T-helper 2 cell (primary cell): ENCODE results near the gene RAB23.
A peak's percentile ranks its signal among the peaks of the same experiment; 100 is the strongest.

Experiments
- DNase-seq, 5 experiments: peaks; one replicate each; pipeline versions ENCODE4 v3.0.0 to v3.0.0-alpha.2; 2012 to 2022

RAB23 gene

DNA sequence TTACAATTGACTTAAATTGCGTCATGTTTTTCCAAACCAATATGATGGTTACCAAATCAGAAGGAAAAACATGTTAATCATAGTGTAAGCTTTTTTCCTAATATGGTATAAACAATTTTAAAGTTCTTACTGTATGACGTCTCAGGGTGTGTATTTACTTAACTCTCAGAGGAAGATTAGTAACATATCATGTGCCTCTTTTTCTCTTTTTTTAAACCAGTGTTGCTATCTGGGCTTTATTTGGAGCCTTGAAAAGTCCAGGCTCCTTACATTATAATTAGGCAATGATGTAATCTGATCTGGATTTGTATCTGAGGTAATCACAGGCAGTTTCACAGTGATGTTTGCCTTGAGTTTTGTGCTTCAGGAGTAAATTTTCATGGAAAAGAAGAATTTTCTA lies 20.4 kb upstream of the RAB23 start:
- DNase-seq = no peak

- DNase-seq = no peak
These were observed 4.1 kb upstream of the RAB23 start for GRCh38 chr6:57226221-57226620.

DNA sequence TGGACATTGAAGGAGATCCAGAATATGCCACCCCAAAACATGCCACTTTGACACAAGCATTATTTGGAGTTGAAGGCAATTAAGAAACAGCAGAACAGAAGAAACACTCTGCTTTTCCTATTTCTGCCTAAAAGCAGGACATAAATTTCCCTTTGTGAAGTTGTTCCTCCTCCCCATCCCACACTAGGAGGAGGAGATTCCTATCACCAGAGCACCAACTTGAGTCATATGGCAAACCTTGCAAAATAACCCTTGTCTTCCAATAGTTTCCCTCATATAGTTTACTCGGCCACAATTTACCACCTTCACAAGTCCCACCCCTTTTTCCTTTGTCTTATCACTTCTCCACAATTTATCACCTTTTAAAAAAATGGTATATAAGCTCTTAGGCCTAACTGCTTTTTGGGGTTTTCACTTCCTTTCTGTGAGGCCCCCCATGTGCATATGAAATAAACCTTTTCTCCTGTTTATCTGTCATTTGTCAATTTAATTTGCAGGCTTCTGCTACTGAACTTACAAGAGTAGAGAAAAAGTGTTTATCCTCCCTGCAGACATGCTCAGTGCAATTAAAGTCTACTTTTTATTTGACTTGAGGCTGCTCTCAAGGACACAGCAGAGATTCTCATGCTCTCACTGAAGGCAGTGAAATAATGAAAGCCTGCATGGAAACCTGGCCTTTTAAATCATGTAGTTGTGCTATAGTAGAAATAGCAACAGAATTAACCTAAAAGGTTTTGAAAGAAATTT lies 2.8 kb upstream of the RAB23 start:
- DNase-seq = no peak

DNA sequence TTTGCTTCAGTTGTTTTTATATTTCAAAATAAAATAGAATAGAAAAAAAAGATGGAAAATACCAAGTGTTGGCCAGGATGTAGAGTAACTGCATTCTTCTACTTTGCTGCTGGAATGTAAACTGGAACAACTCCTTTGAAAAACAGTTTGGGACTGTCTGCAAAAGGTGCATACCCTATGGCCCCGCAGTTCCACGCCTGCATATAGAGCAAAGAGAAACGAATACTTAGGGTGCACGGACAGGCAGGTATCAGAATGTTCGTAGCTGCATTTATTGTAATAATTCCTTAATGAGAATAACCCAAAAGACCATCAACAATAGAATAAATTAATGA lies 603 bp upstream of the RAB23 start:
- DNase-seq = peak in 2 of 5 experiments; percentile 3 to 12

GRCh38 chr6:57221191-57221935 lies 744 bp downstream of the RAB23 start:
- DNase-seq = peak; percentile 5 to 40 (median 32)

- DNase-seq = no peak
These were observed 1.9 kb downstream of the RAB23 start for GRCh38 chr6:57220083-57220703.

GRCh38 chr6:57217270-57217669 lies 4.8 kb downstream of the RAB23 start:
- DNase-seq = no peak

DNA sequence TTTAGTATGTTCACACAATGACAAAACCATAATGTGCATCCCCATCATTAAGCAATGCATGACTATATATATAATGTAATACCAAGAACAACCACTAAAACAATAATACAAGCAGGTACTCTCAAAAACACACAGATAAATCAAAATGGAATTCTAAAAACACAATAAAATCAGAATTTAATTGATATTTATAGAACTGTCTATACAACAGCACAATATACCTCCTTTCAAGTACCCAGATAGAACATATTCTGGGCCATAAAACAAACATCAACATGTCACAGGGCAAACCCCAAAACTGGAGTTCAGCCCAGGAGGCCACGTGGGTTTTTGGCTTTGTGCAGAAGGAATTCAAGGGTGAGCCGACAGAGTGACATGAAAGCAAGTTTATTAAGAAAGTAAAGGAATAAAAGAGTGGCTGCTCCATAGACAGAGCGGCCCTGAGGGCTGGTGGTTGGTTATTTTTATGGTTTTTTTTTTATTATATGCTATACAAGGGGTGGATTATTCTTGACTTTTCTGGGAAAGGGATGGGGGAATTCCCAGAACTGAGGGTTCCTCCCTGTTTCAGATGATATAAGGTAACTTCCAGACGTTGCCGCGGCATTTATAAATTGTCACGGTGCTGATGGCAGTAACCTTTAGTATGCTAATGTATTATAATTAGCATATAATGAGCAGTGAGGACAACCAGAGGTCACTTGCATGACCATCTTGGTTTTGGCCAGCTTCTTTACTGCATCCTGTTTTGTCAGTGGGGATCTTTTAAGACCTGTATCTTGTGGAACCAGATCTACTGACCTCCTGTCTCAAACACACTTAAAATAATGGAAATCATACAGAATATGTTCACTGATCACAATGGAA lies 5.6 kb downstream of the RAB23 start:
- no peak for DNase-seq

DNA sequence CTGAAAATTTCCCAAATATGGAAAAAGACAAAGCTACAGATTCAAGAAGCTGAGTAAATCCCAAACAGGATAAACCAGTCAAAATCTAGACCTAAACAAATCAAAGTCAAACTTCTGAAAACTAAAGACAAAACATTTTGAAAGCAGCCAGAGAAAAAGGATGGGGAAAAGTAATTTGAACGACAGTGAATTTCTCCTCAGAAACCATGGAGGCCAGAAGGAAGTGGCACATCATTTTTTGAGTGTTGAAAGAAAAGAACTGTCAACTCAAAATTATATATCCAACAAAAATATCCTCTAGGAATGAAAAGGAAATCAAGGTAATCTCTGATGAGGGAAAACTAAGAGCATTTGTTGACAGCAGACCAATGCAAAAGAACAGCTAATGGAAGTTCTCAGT lies 6.8 kb downstream of the RAB23 start:
- DNase-seq = no peak

GRCh38 chr6:57210060-57210459 lies 12.0 kb downstream of the RAB23 start:
- DNase-seq = no peak

- DNase-seq = peak in 1 of 5 experiments; percentile 9
These were observed 13.1 kb downstream of the RAB23 start for GRCh38 chr6:57209030-57209429.

DNA sequence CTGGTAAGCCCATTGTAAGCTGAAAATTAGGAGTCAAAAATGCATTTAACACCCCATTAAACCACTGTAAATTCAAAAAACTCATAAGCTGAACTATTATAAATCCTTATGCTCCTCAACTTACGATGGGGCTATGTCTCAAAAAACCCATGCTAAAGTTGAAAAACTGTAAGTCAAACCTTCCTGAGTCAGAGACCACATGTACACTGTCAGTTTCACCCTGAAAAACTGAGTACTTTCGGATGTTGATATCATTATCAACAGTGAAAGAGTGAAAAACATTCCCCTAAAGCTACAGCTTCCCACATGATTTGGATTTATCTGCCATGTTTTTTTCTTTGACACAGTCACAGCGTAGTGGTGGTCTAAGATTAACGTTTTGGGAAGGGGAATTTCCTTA lies 14.2 kb downstream of the RAB23 start:
- peak in 1 of 5 experiments; percentile 22 for DNase-seq

GRCh38 chr6:57207141-57207540 lies 15.0 kb downstream of the RAB23 start:
- DNase-seq = no peak

DNA sequence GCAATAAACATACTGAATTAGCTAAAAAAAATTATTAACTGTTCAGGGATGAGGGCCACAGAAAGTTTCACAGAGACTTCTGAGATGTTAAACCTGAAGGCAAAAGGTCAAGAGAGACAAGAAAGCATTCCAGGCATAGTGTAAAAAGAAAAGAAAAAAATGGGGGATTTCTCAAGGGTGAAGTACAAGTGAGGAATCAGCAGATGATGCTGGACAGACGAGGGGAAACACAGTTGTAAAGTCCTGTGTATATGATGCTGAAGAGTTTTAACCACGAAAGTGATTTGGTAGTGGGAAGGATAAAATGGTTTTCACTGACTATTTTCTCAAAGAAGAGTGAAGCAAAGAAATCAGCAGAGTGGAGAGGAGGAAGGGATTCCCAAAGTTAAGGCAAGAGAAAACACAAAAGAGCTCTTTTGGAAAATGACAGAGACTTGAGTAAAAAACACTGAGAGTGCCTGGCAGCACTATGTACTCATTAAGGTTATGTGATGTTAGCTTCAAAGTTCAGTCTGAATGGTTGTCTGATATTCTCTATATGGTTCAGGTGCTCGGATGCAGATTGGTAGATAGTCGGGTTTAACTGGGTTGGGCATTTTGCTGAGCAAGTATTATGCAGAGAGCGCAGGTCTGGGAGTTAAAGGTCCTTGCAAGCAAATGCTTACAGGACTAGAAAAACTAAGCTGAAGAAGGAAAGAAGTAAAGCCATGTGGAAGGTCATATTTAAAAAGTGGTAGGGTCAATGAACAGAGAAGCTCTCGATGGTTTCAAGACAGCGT lies 16.4 kb downstream of the RAB23 start:
- DNase-seq = no peak

DNA sequence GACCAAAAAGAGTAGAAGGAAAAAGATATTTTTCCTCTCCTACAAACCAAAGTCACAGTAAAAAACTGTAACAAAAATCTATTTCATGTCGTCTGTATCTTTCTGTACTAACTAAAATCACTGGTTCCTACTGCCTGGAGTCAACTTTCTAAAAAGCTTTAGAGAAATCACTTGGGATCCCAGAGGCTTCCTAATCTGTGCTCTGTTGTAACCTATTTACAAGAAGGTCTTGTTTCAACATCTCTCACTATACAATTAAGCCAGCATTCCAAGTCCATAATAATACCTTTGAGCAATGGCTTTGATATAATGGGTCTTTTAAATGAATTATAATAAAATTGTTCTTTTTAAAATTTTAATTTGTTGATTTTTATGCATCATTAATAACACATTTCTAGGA lies 20.4 kb downstream of the RAB23 start:
- DNase-seq = no peak

- no peak for DNase-seq
These were observed 23.0 kb downstream of the RAB23 start for GRCh38 chr6:57198926-57199636.

DNA sequence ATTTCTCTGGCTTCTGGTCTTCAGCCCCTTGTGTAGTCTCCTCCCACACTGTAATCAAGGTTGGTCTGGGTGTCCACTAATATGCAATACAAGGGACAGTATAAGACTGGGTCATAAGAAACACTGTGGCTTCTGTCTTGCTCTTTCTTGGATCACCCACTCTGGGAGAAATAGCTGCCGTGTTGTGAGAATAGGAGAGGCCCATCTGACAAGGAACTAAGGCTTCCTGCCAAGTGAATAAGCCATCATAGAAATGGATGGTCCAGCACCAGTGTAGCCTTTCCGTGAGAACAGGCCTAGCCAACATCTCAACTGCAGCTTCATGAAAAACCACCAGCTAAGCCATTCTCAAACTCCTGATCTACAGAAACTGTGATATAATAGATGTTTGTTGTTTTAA lies 26.6 kb downstream of the RAB23 start:
- DNase-seq = no peak

DNA sequence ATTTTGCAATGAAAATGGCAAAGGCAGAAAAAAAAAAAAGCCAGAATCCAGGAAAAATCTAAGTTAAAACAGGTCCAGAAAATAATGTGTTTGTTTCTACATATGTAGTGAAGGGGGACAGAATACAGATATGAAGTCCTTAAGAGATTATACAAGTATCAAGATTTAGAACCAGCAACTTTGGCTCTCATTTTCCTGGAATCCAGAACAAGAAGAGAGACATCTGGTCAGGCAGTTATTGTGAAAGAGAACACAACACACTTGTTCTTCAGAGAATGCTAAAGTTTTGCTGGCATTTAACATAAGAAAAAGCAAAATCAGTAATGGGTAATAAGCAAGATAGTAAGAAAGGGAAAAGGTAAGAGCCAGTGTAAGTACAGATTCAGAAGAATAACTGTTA lies 28.9 kb downstream of the RAB23 start:
- no peak for DNase-seq

DNA sequence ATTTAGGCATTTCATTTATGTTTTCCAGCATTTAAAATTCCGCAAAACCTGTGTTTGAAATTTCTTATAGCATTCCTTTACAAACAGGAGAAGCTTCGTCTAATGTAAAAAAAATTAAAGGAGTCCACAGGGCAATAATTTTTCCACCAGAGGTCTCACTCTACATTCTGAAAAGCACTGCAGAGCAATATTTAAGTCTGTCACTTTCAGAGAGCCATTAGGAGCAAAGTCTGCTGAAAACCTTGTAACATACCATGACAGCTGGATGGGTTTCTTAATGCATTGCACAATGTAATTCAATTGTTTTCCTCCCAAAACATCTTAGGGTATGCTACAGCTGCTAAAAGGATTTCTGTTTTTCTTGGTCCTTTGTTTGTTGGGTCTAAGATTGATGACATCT lies 32.0 kb downstream of the RAB23 start:
- DNase-seq = no peak

DNA sequence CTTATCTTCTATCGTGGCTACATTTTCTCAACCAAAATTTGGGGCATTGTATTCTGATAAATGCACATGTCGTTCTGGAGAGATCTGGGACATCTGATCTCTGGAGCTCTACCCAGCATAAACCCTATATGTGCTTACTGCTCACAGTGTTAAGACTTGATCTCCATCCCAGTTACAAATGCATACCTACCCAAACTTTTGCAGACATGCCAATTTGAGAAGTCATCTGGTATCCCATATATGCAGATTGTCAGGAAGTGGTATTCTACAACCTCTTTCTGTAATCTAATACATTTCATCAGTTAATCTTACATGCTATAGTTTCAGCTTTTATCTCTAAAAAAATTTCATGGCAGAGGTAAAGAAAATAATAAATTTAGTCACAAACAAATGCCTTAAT lies 38.8 kb downstream of the RAB23 start:
- no peak for DNase-seq

DNA sequence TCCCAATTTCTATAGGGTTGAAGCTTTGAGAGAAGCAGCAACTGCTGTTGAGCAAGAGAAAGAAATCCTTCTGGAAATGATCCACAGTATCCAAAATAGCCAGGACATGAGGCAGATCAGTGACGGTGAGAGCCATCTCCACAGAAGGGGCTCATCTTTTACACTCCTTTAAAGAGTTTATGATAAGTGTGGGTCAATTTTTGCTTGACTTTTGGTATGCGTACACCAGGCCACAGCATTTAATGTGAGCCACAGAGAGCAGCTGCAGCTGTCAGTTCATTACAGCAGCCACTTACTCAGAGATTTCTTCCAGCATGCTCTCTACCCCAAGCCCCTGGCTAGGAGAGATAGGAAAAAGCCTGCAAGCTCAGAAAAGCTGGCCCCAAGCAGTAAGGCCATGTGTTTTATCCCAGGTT lies 40.1 kb downstream of the RAB23 start:
- no peak for DNase-seq

DNA sequence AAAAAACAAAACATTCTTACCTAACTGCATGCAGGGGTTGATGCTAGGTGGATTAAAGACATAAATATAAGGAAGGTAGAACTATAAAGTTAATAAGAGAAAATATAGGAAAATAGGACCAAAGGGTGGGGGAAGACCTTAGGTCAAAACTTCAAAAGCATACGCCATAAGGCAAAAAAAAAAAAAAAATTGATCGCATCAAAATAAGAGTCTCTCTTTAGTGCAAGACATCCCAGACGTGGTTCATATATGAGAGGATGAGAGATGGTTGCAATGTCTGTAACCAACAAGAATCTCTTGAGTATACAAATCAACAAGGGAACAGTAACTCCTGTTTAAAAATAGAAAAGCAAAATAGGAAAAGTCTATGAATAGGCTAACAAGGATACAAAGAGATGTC lies 41.5 kb downstream of the RAB23 start:
- DNase-seq = no peak
